OCI-LY1 (cell line): ENCODE data around the gene GXYLT2.

Experiments used
- H2AFZ ChIP-seq: fragments of 200-600 bp; sonication (generic), shearing (Covaris generic); 2 replicates; pipeline ENCODE4 v1.6.0; 2014; ENCODE audit warnings: antibody characterized with exemption, mild to moderate bottlenecking, low read length
- H3F3A ChIP-seq: fragments of 200-600 bp; sonication (generic), shearing (Covaris generic); 2 replicates; pipeline ENCODE4 v1.6.0; 2014; ENCODE audit warnings: mild to moderate bottlenecking, antibody characterized with exemption, low read length, moderate library complexity; ENCODE audit not compliant: insufficient read depth
- H3K27ac ChIP-seq: fragments of 200-600 bp; sonication (generic); 2 replicates; pipeline ENCODE4 v1.5.1; 2014; ENCODE audit warnings: low read length, mixed run types, mild to moderate bottlenecking, low read depth; ENCODE audit not compliant: poor library complexity, severe bottlenecking
- H3K27me3 ChIP-seq: fragments of 200-600 bp; sonication (generic); 2 replicates; pipeline ENCODE4 v1.6.0; 2014; ENCODE audit warnings: antibody characterized with exemption, mild to moderate bottlenecking, low read length, moderate library complexity; ENCODE audit not compliant: insufficient read depth
- H3K36me3 ChIP-seq: fragments of 200-600 bp; sonication (generic); 2 replicates; pipeline ENCODE4 v1.6.1; 2014; ENCODE audit warnings: mild to moderate bottlenecking, antibody characterized with exemption, low read length, moderate library complexity, mixed read lengths; ENCODE audit not compliant: insufficient read depth
- H3K4me1 ChIP-seq: fragments of 200-600 bp; sonication (generic); 2 replicates; pipeline ENCODE4 v1.5.1; 2014; ENCODE audit warnings: mild to moderate bottlenecking, low read length, moderate library complexity; ENCODE audit not compliant: insufficient read depth, severe bottlenecking
- H3K4me2 ChIP-seq: fragments of 200-600 bp; sonication (generic), shearing (Covaris generic); 2 replicates; pipeline ENCODE4 v1.6.1; 2014; ENCODE audit warnings: low read length
- H3K4me3 ChIP-seq: fragments of 200-600 bp; sonication (generic); 2 replicates; pipeline ENCODE4 v1.5.1; 2014; ENCODE audit warnings: low read length, low read depth, mild to moderate bottlenecking, mixed read lengths; ENCODE audit not compliant: poor library complexity, severe bottlenecking
- H3K79me2 ChIP-seq: fragments of 200-600 bp; shearing (Covaris generic); 2 replicates; pipeline ENCODE4 v1.6.1; 2016; ENCODE audit warnings: mixed run types, low read length, mixed read lengths; ENCODE audit not compliant: insufficient read depth
- H3K9ac ChIP-seq: fragments of 200-600 bp; sonication (generic), shearing (Covaris generic); 2 replicates; pipeline ENCODE4 v1.6.1; 2014; ENCODE audit warnings: mild to moderate bottlenecking, low read length, mixed read lengths
- H3K9me2 ChIP-seq: fragments of 200-600 bp; sonication (generic), shearing (Covaris generic); 2 replicates; pipeline ENCODE4 v1.6.1; 2014; ENCODE audit warnings: low read depth, mild to moderate bottlenecking, low read length, mixed read lengths
- H3K9me3 ChIP-seq: fragments of 200-600 bp; shearing (Covaris generic); 2 replicates; pipeline ENCODE4 v1.6.1; 2014; ENCODE audit warnings: low read length, mixed read lengths
- H4K20me1 ChIP-seq: fragments of 200-600 bp; sonication (generic), shearing (Covaris generic); 2 replicates; pipeline ENCODE4 v1.6.0; 2016; ENCODE audit warnings: mild to moderate bottlenecking, low read length; ENCODE audit not compliant: insufficient read depth
- CTCF ChIP-seq: fragments of 200-600 bp; sonication (generic), shearing (Covaris generic); IDR thresholded peaks from 2 replicates; pipeline ENCODE4 v1.5.1; 2017; ENCODE audit warnings: mild to moderate bottlenecking, antibody characterized with exemption, low read length, moderate library complexity, mixed read lengths
- EZH2 ChIP-seq: fragments of 200-600 bp; sonication (generic), shearing (Covaris generic); IDR thresholded peaks from 2 replicates; pipeline ENCODE4 v1.8.0; 2017; ENCODE audit warnings: borderline replicate concordance, mixed run types, mild to moderate bottlenecking, antibody characterized with exemption, low read length, moderate library complexity, mixed read lengths

GXYLT2 gene

GRCh38 chr3:72887705-72888545 is at the start of gene GXYLT2:
Gene GXYLT2, plus strand, starts transcription at chr3:72888046. Its CDS starts 188 bp downstream, at chr3:72888234.
- Histone ChIP-seq H3K9me2 (no peaks in the 10 kb centered on the region), H3K4me3 (peak within 1 kb of the TSS; percentile 53), H3F3A (no peaks in the 10 kb centered on the region), H3K4me1 (peaks cover 5% of the 10 kb centered on the region), H3K27ac (no peak within 1 kb of the TSS), H3K9me3 (no peaks in the 10 kb centered on the region), H3K9ac (no peak within 1 kb of the TSS; the same call in 1 of the 2 replicates), H3K36me3 (no peaks in the 10 kb centered on the region), H2AFZ (no peak within 1 kb of the TSS), H4K20me1 (no peaks in the 10 kb centered on the region), H3K4me2 (peak within 1 kb of the TSS; percentile 68), H3K27me3 (peaks cover 11% of the 10 kb centered on the region; the same call in 1 of the 2 replicates), H3K79me2 (no peaks in the 10 kb centered on the region)
- no peak for TF ChIP-seq EZH2

GRCh38 chr3:72839057-72839456 is 48.8 kb upstream of the GXYLT2 start:
- Histone ChIP-seq H4K20me1 (no peaks in the 10 kb centered on the region), H2AFZ (no peak overlapping the region), H3K36me3 (peaks cover 76% of the 10 kb centered on the region), H3K4me3 (no peak overlapping the region), H3K27ac (no peak overlapping the region), H3K9me2 (no peaks in the 10 kb centered on the region), H3K27me3 (no peaks in the 10 kb centered on the region), H3K4me2 (no peak overlapping the region), H3K4me1 (no peaks in the 10 kb centered on the region), H3K9ac (no peak overlapping the region), H3K9me3 (no peaks in the 10 kb centered on the region), H3K79me2 (no peaks in the 10 kb centered on the region), H3F3A (no peaks in the 10 kb centered on the region)
- TF ChIP-seq CTCF = no peak
- no peak for TF ChIP-seq EZH2

- Histone ChIP-seq H4K20me1 (no peaks in the 10 kb centered on the region), H3K9ac (no peak overlapping the region), H3K9me2 (no peaks in the 10 kb centered on the region), H3K4me3 (no peak overlapping the region), H3K36me3 (peaks cover 29% of the 10 kb centered on the region), H2AFZ (no peak overlapping the region), H3K4me2 (no peak overlapping the region), H3K4me1 (peaks cover 33% of the 10 kb centered on the region), H3K9me3 (no peaks in the 10 kb centered on the region), H3K79me2 (peaks cover 27% of the 10 kb centered on the region), H3K27ac (no peak overlapping the region), H3K27me3 (no peaks in the 10 kb centered on the region), H3F3A (no peaks in the 10 kb centered on the region)
- no peak for TF ChIP-seq CTCF
- TF ChIP-seq EZH2 = no peak
Measured at GRCh38 chr3:72844436-72844993, 43.3 kb upstream of the GXYLT2 start.
